Measurements from ENCODE around the gene FOXS1. TPM values are rescaled to one million over a fixed set of nuclear protein-coding genes. Genes with fewer than 3 reads are reported as not detected.

Gene FOXS1
- total and polyA plus RNA-seq, 4 experiments from 2014 or later: not detected

DNA sequence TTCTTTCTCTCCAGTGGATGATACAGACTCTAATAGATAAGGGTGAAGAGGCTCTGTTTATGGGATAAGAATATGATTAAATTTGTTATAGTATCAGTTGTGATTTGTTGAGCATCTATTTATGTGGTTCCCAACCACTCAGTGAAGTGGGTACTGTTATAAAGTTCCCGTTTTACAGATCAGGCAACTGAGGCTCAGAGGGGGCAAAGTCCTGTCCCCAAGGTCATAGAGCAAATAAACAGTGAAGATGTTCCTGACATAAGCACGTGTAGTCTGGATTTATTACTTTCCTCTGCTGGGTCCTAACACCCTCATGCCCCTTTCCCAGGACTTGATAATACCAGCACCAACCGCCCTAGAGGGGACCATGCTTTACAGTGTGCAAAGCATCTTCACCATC is 20.8 kb upstream of the FOXS1 start:
- intact Hi-C loops (cut with micrococcal nuclease): no loop called here
- Mint-ChIP-seq H3K27me3 (peaks cover 20 to 26% of the 10 kb centered on the region in 2 donors), H3K4me1 (peaks cover 7 to 20% (median 12%) of the 10 kb centered on the region in 4 donors), H3K9me3 (peaks cover 0 to 2% (median 0%) of the 10 kb centered on the region in 8 donors), H3K36me3 (peaks cover 0 to 4% of the 10 kb centered on the region in 2 donors), H3K27ac (no peak overlapping the region), H3K4me3 (peak overlapping the region in 1 of 8 donors; percentile 36)
- no peak overlapping the region for H3K4me3 ChIP-seq (ENCODE audit: low read length in 2 of 2)
- peaks cover 15% of the 10 kb centered on the region for H3K4me1 ChIP-seq (ENCODE audit: insufficient read depth, low read length)
- ChIA-PET CTCF (ENCODE audit: partially characterized antibody) (no interaction called here), POLR2A (ENCODE audit: partially characterized antibody) (no interaction called here)
- H3K27ac ChIP-seq (ENCODE audit: low read depth, low read length): no peak overlapping the region
- H3K36me3 ChIP-seq (ENCODE audit: insufficient read depth, low read length): no peaks in the 10 kb centered on the region
- peaks cover 17% of the 10 kb centered on the region for H3K27me3 ChIP-seq (ENCODE audit: insufficient read depth, low read length)
- no peak for DNase-seq
- no peaks in the 10 kb centered on the region for H3K9me3 ChIP-seq (ENCODE audit: control insufficient read depth in 1 of 2, low read length in 2 of 2)

DNA sequence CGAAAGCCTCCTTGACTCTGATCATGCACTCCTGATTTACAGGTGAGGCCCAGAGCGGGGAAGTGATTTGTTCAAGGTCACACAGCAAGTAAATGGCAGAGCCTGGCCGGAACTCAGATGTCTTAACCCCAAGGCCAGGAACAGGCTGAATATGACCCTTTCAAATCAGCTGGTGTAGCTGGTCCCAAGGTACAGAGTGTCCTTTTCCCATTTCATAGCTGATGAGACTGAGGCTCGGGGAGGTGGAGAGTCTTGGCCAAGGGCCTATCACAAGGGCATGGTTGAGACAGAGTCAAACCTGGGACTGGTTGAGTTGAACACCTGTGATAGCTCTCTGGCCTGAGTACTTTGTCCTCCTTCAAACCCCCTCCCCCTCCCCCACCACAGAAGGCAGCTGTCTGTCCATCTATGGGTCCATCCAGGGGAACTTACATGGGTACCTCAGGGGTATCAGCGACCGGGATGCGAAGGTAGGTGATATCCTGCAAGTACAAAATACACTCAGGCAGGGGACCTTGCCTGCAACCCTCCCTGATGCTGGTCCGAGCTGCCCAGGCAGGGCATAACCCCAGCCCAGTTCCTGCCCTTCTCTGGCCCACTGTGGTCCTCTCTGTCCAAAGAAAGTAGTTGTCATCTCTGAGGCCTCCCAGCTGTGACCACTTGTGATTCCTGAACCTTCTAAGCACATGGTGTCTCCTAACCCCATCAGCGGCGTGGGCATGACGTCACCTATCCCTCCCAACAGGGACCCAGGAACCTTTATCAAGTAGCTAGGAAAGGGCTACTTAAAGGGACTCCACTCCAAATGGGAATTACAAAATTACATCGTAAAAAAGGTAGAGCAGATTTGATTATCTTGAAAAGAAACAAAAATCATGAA is 19.4 kb upstream of the FOXS1 start:
- Mint-ChIP-seq H3K9me3 (peaks cover 0 to under 1% (median 0%) of the 10 kb centered on the region in 8 donors), H3K4me1 (peaks cover 2 to 20% (median 6%) of the 10 kb centered on the region in 4 donors), H3K36me3 (peaks cover 0 to under 1% of the 10 kb centered on the region in 2 donors), H3K27ac (peak overlapping the region in 1 of 7 donors; percentile 79), H3K27me3 (peaks cover 15 to 21% of the 10 kb centered on the region in 2 donors), H3K4me3 (no peak overlapping the region)
- intact Hi-C loops (cut with micrococcal nuclease): no loop called here
- no peak for DNase-seq
- ChIA-PET POLR2A (ENCODE audit: partially characterized antibody) (no interaction called here), CTCF (ENCODE audit: partially characterized antibody) (interaction anchor here (4.2 kb wide), 1 partner anchor 11 kb away, joined by 24 read pairs; no protein-coding TSS in a partner anchor)
- H3K4me1 ChIP-seq (ENCODE audit: insufficient read depth, low read length): peaks cover 16% of the 10 kb centered on the region
- no peaks in the 10 kb centered on the region for H3K9me3 ChIP-seq (ENCODE audit: control insufficient read depth in 1 of 2, low read length in 2 of 2)
- H3K27ac ChIP-seq (ENCODE audit: low read depth, low read length): no peak overlapping the region
- H3K36me3 ChIP-seq (ENCODE audit: insufficient read depth, low read length): no peaks in the 10 kb centered on the region
- peaks cover 18% of the 10 kb centered on the region for H3K27me3 ChIP-seq (ENCODE audit: insufficient read depth, low read length)
- no peak overlapping the region for H3K4me3 ChIP-seq (ENCODE audit: low read length in 2 of 2)

DNA sequence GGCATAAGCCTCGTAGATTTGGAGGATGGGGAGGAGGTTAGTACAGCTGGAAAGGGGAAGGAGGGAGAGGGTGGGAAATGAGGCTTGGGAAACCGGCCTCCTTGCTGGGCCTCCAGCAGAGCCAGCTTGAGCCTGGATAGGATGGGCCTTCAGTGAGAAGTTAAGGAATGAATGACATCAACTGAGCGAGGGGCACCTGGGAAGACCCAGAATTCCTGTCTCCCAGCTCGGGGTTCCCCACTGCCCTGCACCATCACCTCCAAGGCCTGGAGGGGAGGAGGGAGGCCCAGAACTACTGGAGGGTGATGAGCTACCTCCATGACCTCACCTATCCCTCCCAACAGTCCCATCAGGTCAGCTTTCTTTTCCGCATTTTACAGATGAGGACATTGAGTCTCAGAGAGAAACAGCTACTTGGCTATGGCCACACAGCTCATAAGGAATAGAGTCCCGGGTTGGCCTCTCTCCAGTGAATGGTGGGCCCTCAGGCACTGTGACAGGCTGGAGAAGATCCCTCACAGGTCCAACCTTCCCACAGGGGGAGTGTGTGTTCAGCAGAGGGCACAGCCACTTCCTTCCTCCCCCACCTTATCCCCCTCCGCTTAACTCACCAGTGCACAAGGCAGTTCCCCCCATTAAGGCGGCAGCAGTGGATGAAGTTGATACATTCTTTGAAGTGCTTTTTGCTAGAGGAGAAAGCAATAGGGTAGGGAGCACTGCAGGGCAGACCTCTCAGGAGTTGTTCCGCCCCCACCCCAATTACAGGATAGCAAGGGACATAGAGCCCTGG is 18.1 kb upstream of the FOXS1 start:
- Histone ChIP-seq H3K4me3 (ENCODE audit: low read length in 2 of 2) (no peak overlapping the region), H3K9me3 (ENCODE audit: control insufficient read depth in 1 of 2, low read length in 2 of 2) (no peaks in the 10 kb centered on the region), H3K4me1 (ENCODE audit: insufficient read depth, low read length) (peaks cover 12% of the 10 kb centered on the region), H3K27ac (ENCODE audit: low read depth, low read length) (no peak overlapping the region), H3K27me3 (ENCODE audit: insufficient read depth, low read length) (peaks cover 23% of the 10 kb centered on the region), H3K36me3 (ENCODE audit: insufficient read depth, low read length) (no peaks in the 10 kb centered on the region)
- Mint-ChIP-seq H3K27ac (peak overlapping the region in 1 of 7 donors; percentile 13), H3K9me3 (no peaks in the 10 kb centered on the region), H3K4me1 (peaks cover 0 to 14% (median 3%) of the 10 kb centered on the region in 4 donors), H3K27me3 (peaks cover 6 to 15% of the 10 kb centered on the region in 2 donors), H3K36me3 (no peaks in the 10 kb centered on the region), H3K4me3 (no peak overlapping the region)
- no peak for DNase-seq
- intact Hi-C loops (cut with micrococcal nuclease): no loop called here
- CTCF ChIA-PET (ENCODE audit: partially characterized antibody): interaction anchor here (1.4 to 4.2 kb wide), 2 partner anchors 10 to 17 kb away, joined by 4 to 24 read pairs; no protein-coding TSS in a partner anchor
- POLR2A ChIA-PET (ENCODE audit: partially characterized antibody): no interaction called here

DNA sequence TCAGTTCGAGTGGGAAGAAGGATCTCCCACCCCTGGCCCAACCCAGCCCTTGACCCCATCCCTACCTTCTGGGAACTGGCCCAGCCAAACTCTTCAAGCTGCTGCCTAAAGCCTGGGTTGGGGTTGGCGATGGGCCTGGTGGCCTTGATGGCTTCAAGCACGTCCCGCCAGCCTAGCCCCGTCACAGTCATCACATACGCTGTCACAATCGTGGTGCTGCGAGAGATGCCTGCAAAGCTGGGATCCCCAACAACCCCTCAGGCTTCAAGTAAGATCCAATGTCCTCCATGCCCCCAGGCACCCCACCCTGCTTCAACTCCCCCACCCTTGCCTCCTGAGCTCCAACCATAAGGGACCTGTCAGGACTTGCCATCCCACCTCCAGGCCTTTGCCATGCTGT is 17.1 kb upstream of the FOXS1 start:
- no peak for DNase-seq
- intact Hi-C loops (cut with micrococcal nuclease): no loop called here
- peak overlapping the region in 2 of 8 donors; percentile 1 to 4 for H3K4me3 Mint-ChIP-seq
- Histone ChIP-seq H3K36me3 (ENCODE audit: insufficient read depth, low read length) (no peaks in the 10 kb centered on the region), H3K27me3 (ENCODE audit: insufficient read depth, low read length) (peaks cover 29% of the 10 kb centered on the region), H3K27ac (ENCODE audit: low read depth, low read length) (no peak overlapping the region), H3K9me3 (ENCODE audit: control insufficient read depth in 1 of 2, low read length in 2 of 2) (no peaks in the 10 kb centered on the region), H3K4me3 (ENCODE audit: low read length in 2 of 2) (no peak overlapping the region), H3K4me1 (ENCODE audit: insufficient read depth, low read length) (peaks cover 12% of the 10 kb centered on the region)
- no peaks in the 10 kb centered on the region for H3K9me3 Mint-ChIP-seq
- POLR2A ChIA-PET (ENCODE audit: partially characterized antibody): no interaction called here
- peaks cover 0 to 14% (median 3%) of the 10 kb centered on the region in 4 donors for H3K4me1 Mint-ChIP-seq
- H3K27ac Mint-ChIP-seq: no peak overlapping the region
- CTCF ChIA-PET (ENCODE audit: partially characterized antibody): interaction anchor here (1.0 to 4.2 kb wide), 3 partner anchors 9 to 201 kb away, joined by 3 to 24 read pairs (median 11); no protein-coding TSS in a partner anchor
- no peaks in the 10 kb centered on the region for H3K36me3 Mint-ChIP-seq
- peaks cover 8 to 19% of the 10 kb centered on the region in 2 donors for H3K27me3 Mint-ChIP-seq

DNA sequence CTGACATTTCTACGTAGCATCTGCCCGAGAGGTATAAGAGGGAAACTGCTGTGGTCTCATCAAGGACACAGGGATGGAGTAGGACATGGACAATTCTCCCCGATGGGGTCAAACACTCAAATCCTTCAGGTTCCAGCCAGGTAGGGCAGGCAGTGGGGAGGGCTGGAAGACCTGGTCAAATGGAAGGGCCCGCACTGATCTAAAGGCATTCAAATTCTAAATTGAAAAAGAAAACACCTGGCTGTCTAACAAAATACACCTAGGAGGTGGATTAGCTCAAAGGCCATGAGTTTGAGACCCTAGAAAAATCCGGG is 16.7 kb upstream of the FOXS1 start:
- Histone ChIP-seq H3K36me3 (ENCODE audit: insufficient read depth, low read length) (no peaks in the 10 kb centered on the region), H3K4me1 (ENCODE audit: insufficient read depth, low read length) (peaks cover 12% of the 10 kb centered on the region), H3K9me3 (ENCODE audit: control insufficient read depth in 1 of 2, low read length in 2 of 2) (no peaks in the 10 kb centered on the region), H3K4me3 (ENCODE audit: low read length in 2 of 2) (no peak overlapping the region), H3K27me3 (ENCODE audit: insufficient read depth, low read length) (peaks cover 29% of the 10 kb centered on the region), H3K27ac (ENCODE audit: low read depth, low read length) (no peak overlapping the region)
- POLR2A ChIA-PET (ENCODE audit: partially characterized antibody): no interaction called here
- Mint-ChIP-seq H3K27ac (peak overlapping the region in 1 of 7 donors; percentile 49), H3K4me3 (peak overlapping the region; percentile 46 to 74 (median 54)), H3K9me3 (no peaks in the 10 kb centered on the region), H3K27me3 (peaks cover 11 to 22% of the 10 kb centered on the region in 2 donors), H3K4me1 (peaks cover 0 to 14% (median 3%) of the 10 kb centered on the region in 4 donors), H3K36me3 (no peaks in the 10 kb centered on the region)
- intact Hi-C loops (cut with micrococcal nuclease): no loop called here
- CTCF ChIA-PET (ENCODE audit: partially characterized antibody): interaction anchor here (1.0 to 4.2 kb wide), 3 partner anchors 9 to 201 kb away, joined by 3 to 24 read pairs (median 11); no protein-coding TSS in a partner anchor
- no peak for DNase-seq

DNA sequence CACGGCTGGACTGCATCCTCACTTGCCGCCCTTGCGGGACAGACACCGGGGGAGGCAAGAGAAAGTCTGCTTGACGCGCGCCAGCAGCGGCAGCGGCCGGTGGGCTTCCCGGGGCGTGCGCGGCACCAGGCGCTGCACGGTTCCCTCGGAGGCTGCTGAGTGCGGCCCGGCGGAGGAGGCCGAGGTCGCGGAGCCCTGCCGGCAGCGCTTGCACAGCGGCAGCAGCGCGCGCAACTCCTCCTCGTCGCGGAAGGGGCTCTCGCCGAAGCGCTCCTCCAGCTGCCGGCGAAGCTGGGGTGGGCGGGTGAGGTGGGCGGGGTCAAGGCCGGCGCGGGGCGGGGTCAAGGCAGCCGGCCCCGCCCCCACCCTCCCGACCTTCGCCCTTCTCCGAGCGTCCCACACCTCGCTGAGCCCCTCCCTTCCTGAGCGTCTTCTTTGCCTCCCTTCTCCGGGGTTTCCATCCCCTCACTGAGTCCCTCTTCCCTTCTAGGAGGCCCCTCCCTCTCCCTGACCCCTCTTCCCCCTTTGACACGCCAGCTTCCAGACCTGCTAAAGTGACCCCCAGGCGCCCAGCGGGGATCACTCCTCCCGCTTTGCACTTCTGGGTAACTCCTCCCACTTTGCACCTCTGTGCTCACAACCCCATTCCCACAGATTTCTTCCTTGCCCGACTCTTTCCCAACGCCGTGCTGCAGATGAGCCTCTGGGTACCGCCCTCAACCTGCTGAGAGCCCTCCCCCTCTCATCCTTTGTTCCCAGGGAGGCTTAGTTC is 16.2 kb upstream of the FOXS1 start:
- POLR2A ChIA-PET (ENCODE audit: partially characterized antibody): no interaction called here
- no peak overlapping the region for H3K27ac ChIP-seq (ENCODE audit: low read depth, low read length)
- Mint-ChIP-seq H3K27me3 (peaks cover 11 to 22% of the 10 kb centered on the region in 2 donors), H3K4me3 (peak overlapping the region; percentile 46 to 74 (median 54)), H3K4me1 (peaks cover 0 to 14% (median 3%) of the 10 kb centered on the region in 4 donors), H3K27ac (peak overlapping the region in 1 of 7 donors; percentile 49), H3K9me3 (no peaks in the 10 kb centered on the region), H3K36me3 (no peaks in the 10 kb centered on the region)
- H3K36me3 ChIP-seq (ENCODE audit: insufficient read depth, low read length): no peaks in the 10 kb centered on the region
- H3K9me3 ChIP-seq (ENCODE audit: control insufficient read depth in 1 of 2, low read length in 2 of 2): no peaks in the 10 kb centered on the region
- peak overlapping the region in 1 of 2 donors; percentile 49 for H3K4me3 ChIP-seq (ENCODE audit: low read length in 2 of 2)
- intact Hi-C loops (cut with micrococcal nuclease): loop anchor here (1.0 kb wide), 1 partner anchor 19 kb away; no protein-coding TSS in a partner anchor
- CTCF ChIA-PET (ENCODE audit: partially characterized antibody): interaction anchor here (1.0 to 4.2 kb wide), 3 partner anchors 8 to 200 kb away, joined by 3 to 24 read pairs (median 11); no protein-coding TSS in a partner anchor
- H3K27me3 ChIP-seq (ENCODE audit: insufficient read depth, low read length): peaks cover 29% of the 10 kb centered on the region
- peaks cover 12% of the 10 kb centered on the region for H3K4me1 ChIP-seq (ENCODE audit: insufficient read depth, low read length)
- DNase-seq: peak; percentile 52 to 69 (median 64)

All from CD4-positive, alpha-beta memory T cell (primary cell).